Stimulated activated CD8-positive, alpha-beta memory T cell treated with anti-CD3 and anti-CD28 coated beads, Interleukin-2, amount 100 ng/mL, for 1 hour (primary cell): Measurements from ENCODE around the gene DECR2.
"Not testable (repeated sequence)": the region's sequence is repeated elsewhere in the genome, so short reads cannot be mapped to it uniquely, and the experiment has no call there.

Experiments used
- DNase-seq, 2 donors: peaks; one replicate each; pipeline ENCODE4 v3.0.0-alpha.2; 2020; ENCODE audit warnings: low read depth in 2 of 2

The DECR2 gene

GRCh38 chr16:400061-400591 is 1.6 kb upstream of the DECR2 start:
- no peak for DNase-seq

- DNase-seq: no peak
Measured at GRCh38 chr16:404971-405486, 3.3 kb downstream of the DECR2 start.

- DNase-seq: no peak
Measured at GRCh38 chr16:405548-406506, 4.1 kb downstream of the DECR2 start.

DNA sequence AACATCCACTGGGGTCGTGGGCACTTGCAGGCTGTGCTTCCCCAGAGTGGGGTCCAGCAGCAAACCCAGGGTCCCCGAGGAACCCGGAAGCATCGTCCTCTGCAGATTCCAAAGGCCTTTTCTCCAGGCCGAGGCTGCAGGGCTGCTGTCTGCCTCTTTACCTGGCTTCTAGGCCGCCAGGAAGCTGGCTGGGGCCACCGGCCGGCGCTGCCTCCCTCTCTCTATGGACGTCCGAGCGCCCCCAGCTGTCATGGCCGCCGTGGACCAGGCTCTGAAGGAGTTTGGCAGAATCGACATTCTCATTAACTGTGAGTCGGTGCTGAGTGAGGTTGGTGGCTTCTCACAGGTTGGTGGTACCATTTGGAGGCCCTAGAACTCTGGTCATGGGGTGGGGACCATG is 5.6 kb downstream of the DECR2 start:
- DNase-seq: no peak

DNA sequence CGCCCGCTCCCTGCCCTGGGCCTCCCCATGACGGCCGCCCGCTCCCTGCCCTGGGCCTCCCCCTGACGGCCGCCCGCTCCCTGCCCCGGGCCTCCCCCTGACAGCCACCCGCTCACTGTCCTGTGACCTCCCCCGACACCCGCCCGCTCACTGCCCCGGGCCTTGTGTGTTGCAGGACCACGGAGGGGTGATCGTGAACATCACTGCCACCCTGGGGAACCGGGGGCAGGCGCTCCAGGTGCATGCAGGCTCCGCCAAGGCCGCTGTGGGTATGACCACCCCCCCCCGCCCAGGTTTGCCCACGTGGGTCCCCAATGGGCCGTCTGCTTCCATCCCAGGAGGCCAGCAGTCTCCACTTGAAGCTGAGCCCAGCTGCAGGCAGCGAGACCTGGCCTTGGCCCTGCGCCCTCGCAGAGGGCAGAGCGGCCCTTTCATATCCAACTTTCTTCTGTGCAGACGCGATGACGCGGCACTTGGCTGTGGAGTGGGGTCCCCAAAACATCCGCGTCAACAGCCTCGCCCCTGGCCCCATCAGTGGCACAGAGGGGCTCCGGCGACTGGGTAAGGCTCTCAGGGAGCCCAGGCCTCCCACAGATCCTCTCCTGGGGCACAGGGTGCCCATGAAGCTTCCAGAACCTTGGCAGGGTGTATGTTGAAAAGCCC is 9.0 kb downstream of the DECR2 start:
- DNase-seq: no peak

DNA sequence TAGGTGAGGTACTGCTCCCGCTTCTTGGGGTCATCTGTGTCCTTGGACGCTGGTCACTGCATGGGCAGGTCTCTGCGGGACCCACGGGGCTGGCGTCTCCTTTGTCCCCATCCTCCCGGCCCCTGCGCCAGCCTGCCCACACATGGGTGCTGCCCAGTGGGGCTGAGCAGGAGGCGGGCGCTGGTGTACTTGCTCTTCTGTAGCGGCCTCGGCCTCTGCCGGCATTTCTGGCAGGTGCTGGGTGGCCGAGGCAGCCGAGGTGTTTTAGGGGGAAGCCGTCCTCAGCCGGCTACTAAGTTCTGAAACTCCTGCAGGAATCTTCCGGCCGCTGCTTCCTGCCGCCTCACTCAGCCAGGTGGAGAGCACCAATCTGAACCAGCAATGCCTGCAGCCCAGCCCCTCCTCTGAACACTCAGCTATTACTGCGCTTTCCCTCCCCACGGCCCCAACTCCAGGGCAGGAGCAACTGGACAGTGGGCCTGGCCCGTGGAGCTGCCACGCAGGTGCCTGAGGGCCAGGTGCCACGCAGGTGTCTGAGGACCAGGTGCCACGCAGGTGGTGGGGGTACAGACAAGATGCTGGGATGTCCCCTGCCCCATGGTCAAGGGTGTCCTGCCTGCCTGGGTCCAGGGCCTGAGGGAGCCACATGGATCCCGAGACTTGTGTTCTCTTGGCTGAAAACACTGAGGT is 10.0 kb downstream of the DECR2 start:
- DNase-seq: no peak

- no peak for DNase-seq
Measured at GRCh38 chr16:414395-415169, 12.9 kb downstream of the DECR2 start.

DNA sequence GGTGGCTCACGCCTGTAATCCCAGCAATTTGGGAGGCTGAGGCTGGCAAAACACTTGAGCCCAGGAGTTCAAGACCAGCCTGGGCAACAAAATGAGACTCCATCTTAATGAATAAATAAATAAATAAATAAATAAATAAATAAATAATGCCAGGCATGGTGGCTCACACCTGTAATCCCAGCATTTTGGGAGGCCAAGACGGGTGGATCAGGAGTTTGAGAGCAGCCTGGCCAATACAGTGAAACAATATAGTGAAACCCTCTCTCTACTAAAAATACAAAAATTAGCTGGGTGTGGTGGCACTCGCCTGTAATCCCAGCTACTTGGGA is 13.4 kb downstream of the DECR2 start:
- DNase-seq: not testable (repeated sequence)

GRCh38 chr16:422179-422578 is 20.5 kb downstream of the DECR2 start:
- not testable (repeated sequence) for DNase-seq

- DNase-seq: no peak
Measured at GRCh38 chr16:424033-424622, 22.4 kb downstream of the DECR2 start.

DNA sequence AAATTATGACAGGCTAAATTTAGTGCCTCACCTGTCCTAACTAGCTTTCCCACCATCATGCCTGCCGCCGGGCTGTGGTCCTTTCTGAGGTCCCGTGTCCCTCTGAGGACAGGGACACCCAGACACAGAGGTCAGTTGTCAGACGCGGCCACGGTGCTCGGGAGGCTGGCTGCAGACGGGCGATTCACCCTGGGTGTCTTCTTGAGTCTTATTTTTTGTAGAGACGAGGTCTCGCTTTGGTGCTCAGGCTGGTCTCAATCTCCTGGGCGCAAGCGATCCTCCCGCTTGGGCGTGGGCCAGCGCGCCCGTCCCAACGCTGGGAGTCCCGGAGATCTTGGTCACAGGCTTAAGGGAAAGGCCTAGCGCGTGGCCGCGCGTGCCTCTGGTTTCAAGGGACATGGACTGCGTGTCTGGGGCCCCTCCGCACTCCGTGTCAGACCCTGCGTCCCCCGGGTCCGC is 23.0 kb downstream of the DECR2 start:
- no peak for DNase-seq

GRCh38 chr16:425082-425718 is 23.5 kb downstream of the DECR2 start, which contains the start of gene RAB11FIP3:
Gene RAB11FIP3, plus strand, starts transcription at chr16:425649. Its CDS starts 358 bp downstream, at chr16:426007.
- DNase-seq: peak; percentile 68 to 69

DNA sequence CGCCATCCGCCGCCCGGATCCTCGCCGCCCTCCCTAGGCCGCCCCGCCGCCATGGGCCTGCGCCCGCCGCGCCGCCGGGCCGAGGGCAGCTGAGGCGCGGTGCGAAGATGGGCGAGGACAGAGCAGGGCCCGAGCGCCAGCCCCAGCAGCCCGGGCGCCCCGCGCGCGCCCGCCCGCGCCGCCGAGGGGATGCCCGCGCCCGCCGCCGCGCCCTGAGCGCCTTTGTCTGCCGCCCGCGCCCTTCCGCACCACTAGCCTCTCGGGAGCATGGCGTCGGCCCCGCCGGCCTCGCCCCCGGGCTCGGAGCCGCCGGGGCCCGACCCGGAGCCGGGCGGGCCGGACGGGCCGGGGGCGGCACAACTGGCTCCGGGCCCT is 24.0 kb downstream of the DECR2 start:
- no peak for DNase-seq

DNA sequence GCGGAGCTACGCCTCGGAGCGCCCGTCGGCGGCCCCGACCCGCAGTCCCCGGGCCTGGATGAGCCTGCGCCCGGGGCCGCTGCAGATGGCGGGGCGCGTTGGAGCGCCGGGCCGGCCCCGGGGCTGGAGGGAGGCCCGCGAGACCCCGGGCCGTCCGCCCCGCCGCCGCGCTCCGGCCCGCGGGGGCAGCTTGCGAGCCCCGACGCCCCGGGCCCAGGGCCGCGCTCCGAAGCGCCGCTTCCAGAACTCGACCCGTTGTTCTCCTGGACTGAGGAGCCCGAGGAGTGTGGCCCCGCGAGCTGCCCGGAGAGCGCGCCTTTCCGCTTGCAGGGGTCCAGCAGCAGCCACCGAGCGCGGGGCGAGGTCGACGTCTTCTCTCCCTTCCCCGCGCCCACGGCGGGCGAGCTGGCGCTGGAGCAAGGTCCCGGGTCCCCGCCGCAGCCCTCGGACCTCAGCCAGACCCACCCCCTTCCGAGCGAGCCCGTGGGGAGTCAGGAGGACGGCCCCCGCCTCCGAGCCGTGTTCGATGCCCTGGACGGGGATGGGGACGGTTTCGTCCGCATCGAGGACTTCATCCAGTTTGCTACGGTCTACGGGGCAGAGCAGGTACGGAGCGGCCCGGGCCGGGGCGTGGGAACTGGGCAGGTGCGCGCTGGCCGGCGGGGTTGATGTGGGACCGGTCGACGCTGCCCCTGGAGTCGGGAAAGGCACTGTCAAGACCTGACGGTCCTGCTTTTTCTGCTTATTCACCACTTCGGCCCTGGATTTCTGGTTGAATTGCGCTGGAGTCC is 24.6 kb downstream of the DECR2 start:
- no peak for DNase-seq

DNA sequence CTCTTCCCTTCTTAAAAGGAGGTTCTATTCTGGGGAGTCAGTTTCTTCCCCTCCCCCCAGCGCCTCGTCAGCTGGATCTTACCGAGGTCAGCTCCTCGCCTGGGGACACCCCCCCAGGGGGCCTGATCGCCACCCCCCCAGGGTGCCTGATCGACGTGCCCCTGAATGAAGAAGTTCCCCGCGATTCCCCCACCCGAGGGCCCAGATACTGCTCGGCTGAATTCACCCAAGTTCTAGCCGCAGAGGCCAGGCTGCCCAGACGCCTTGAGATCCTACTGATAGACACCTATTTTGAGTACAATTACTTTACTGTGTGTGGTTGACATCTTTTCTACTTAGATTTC is 25.2 kb downstream of the DECR2 start:
- DNase-seq: no peak

DNA sequence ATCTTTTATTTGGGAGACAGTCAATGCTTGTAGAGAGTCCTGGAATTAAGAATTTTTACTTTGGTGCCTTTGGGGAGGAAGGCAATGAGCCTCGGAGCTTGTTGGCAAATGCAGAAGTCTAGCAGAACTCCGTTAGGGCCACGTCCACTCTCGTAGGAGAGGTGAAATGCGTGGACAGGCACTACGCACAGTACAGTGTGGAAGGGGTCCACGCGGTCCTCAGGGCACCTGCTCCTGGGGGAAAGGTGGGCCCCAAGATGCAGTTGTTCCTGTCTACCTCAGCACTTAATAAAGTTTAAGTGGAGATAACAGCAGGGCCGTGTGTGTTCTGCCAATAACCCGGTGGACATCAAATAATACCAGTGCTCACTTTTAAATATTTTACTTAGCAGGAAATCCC is 25.6 kb downstream of the DECR2 start:
- no peak for DNase-seq

DNA sequence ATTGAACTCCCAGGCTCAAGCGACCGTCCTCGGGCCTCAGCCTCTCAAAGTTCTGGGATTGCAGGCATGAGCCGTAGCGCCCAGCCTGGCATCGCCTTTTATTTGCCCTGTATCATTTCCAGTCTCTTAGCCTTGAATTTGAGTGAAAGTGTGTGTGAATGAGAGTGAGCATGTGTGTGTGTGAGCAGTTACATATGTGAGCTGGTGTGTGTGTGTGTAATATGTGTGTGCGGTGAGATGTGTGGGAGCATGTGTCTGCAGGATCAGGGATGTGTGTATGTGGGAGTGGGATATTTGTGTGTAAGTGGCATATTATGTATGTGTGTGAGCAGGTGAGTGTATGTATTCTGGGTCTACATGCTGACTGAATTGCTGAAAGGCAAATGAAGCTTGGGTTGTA is 29.2 kb downstream of the DECR2 start:
- no peak for DNase-seq

DNA sequence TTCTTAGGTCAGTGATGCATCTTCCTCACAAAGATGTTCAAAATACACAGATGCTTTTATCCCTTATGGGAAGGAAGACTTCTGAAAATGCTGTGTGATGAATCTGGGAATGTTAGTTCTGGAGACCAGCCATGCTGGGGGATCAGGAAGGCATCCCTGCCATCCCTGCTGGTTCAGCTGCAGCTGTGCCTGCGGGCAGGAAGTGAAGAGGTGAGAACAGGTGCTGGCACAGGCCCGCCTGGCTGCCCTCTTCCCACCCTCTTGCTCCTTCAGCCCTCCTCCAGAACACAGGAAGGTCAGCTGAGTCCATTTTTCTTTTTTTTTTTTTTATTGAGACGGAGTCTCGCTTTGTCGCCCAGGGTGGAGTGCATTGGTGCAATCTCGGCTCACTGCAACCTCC is 38.9 kb downstream of the DECR2 start:
- DNase-seq: no peak

DNA sequence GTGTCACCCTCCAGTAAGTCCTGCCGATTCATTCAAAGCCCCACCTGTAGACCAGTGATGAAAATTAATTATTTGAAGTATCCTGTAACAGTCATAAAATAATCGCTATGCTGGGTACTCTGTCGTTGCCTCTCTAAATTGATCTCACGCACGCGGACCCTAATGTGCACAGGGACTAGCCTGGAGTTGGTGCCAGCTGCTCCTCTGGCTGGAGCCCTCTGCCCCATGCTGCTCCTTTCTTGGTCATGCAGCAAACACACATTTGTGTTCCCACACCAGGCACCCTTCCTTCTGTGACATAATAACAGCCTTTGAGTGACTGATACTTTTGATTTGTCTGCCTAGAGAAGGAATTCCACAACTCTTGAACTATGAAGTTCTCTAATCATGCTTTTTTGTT is 39.8 kb downstream of the DECR2 start:
- no peak for DNase-seq

GRCh38 chr16:442976-443375 is 41.3 kb downstream of the DECR2 start:
- DNase-seq: no peak
